ENCODE measurements around the gene DNM3.

DNM3 gene

GRCh38 chr1:171819946-171820345 is 21.4 kb upstream of the DNM3 start:
- DNase-seq: no peak

GRCh38 chr1:171826973-171827372 is 14.3 kb upstream of the DNM3 start:
- DNase-seq: no peak

- DNase-seq: no peak
Observed at GRCh38 chr1:171828794-171829193, 12.5 kb upstream of the DNM3 start.

GRCh38 chr1:171833091-171833825 is 8.0 kb upstream of the DNM3 start:
- no peak for DNase-seq

- DNase-seq: no peak
Observed at GRCh38 chr1:171834821-171835220, 6.5 kb upstream of the DNM3 start.

- DNase-seq: no peak
Observed at GRCh38 chr1:171835891-171836290, 5.4 kb upstream of the DNM3 start.

GRCh38 chr1:171841931-171842761 is 848 bp downstream of the DNM3 start:
- DNase-seq: no peak

GRCh38 chr1:171844381-171844780 is 3.1 kb downstream of the DNM3 start:
- DNase-seq: no peak

- DNase-seq: no peak
Observed at GRCh38 chr1:171845998-171846397, 4.7 kb downstream of the DNM3 start.

- DNase-seq: no peak
Observed at GRCh38 chr1:171849245-171849898, 8.1 kb downstream of the DNM3 start.

- no peak for DNase-seq
Observed at GRCh38 chr1:171850651-171851350, 9.5 kb downstream of the DNM3 start.

- DNase-seq: no peak
Observed at GRCh38 chr1:171852272-171852671, 11.0 kb downstream of the DNM3 start.

GRCh38 chr1:171855381-171855780 is 14.1 kb downstream of the DNM3 start:
- no peak for DNase-seq

- DNase-seq: no peak
Observed at GRCh38 chr1:171858696-171859095, 17.4 kb downstream of the DNM3 start.

- no peak for DNase-seq
Observed at GRCh38 chr1:171860696-171861095, 19.4 kb downstream of the DNM3 start.

- no peak for DNase-seq
Observed at GRCh38 chr1:171863531-171863930, 22.2 kb downstream of the DNM3 start.

- DNase-seq: no peak
Observed at GRCh38 chr1:171864308-171864707, 23.0 kb downstream of the DNM3 start.

- no peak for DNase-seq
Observed at GRCh38 chr1:171865106-171865505, 23.8 kb downstream of the DNM3 start.

- DNase-seq: no peak
Observed at GRCh38 chr1:171867236-171867635, 25.9 kb downstream of the DNM3 start.

GRCh38 chr1:171868217-171868803 is 27.0 kb downstream of the DNM3 start:
- no peak for DNase-seq

GRCh38 chr1:171869097-171869496 is 27.8 kb downstream of the DNM3 start:
- no peak for DNase-seq

GRCh38 chr1:171871848-171872247 is 30.6 kb downstream of the DNM3 start:
- no peak for DNase-seq

- no peak for DNase-seq
Observed at GRCh38 chr1:171872430-171872829, 31.1 kb downstream of the DNM3 start.
